ENCODE data around the gene NDUFAB1.
"Not testable (repeated sequence)": the region's sequence is repeated elsewhere in the genome, so short reads cannot be mapped to it uniquely, and the experiment has no call there.

Gene NDUFAB1

GRCh38 chr16:23544436-23544835, 51.7 kb downstream of the NDUFAB1 start:
- H3K36me3 ChIP-seq (ENCODE audit: control insufficient read depth in 1 of 2, insufficient read depth in 2 of 2, low read length in 2 of 2), result peaks cover 12 to 70% of the 10 kb centered on the region in 2 donors

GRCh38 chr16:23540817-23541178, 55.3 kb downstream of the NDUFAB1 start:
- H3K4me1 ChIP-seq (ENCODE audit: control insufficient read depth in 1 of 2, insufficient read depth in 2 of 2, low read length in 2 of 2); H3K9me3 ChIP-seq (ENCODE audit: control insufficient read depth in 1 of 2, low read length in 2 of 2); H3K27ac ChIP-seq (ENCODE audit: low read length); H3K27me3 ChIP-seq (ENCODE audit: low read depth, low read length); H3K4me3 ChIP-seq (ENCODE audit: low read depth in 1 of 2, low read length in 2 of 2): not testable (repeated sequence)
- peaks cover 6 to 52% of the 10 kb centered on the region in 2 donors for H3K36me3 ChIP-seq (ENCODE audit: control insufficient read depth in 1 of 2, insufficient read depth in 2 of 2, low read length in 2 of 2)

More at GRCh38 chr16:23544436-23544835, 51.7 kb downstream of the NDUFAB1 start:
- Histone ChIP-seq H3K27ac (ENCODE audit: low read length) (no peak overlapping the region), H3K4me3 (ENCODE audit: low read depth in 1 of 2, low read length in 2 of 2) (no peak overlapping the region), H3K4me1 (ENCODE audit: control insufficient read depth in 1 of 2, insufficient read depth in 2 of 2, low read length in 2 of 2) (no peaks in the 10 kb centered on the region), H3K27me3 (ENCODE audit: low read depth, low read length) (no peaks in the 10 kb centered on the region), H3K9me3 (ENCODE audit: control insufficient read depth in 1 of 2, low read length in 2 of 2) (no peaks in the 10 kb centered on the region)

GRCh38 chr16:23539984-23540816, 55.9 kb downstream of the NDUFAB1 start:
- H3K36me3 ChIP-seq (ENCODE audit: control insufficient read depth in 1 of 2, insufficient read depth in 2 of 2, low read length in 2 of 2), result peaks cover 6 to 52% of the 10 kb centered on the region in 2 donors
- no peaks in the 10 kb centered on the region for H3K27me3 ChIP-seq (ENCODE audit: low read depth, low read length)
- H3K27ac ChIP-seq (ENCODE audit: low read length), result no peak overlapping the region
- no peaks in the 10 kb centered on the region for H3K9me3 ChIP-seq (ENCODE audit: control insufficient read depth in 1 of 2, low read length in 2 of 2)
- no peak overlapping the region for H3K4me3 ChIP-seq (ENCODE audit: low read depth in 1 of 2, low read length in 2 of 2)
- no peaks in the 10 kb centered on the region for H3K4me1 ChIP-seq (ENCODE audit: control insufficient read depth in 1 of 2, insufficient read depth in 2 of 2, low read length in 2 of 2)

- H3K9me3 ChIP-seq (ENCODE audit: control insufficient read depth in 1 of 2, low read length in 2 of 2), result no peaks in the 10 kb centered on the region
- H3K4me3 ChIP-seq (ENCODE audit: low read depth in 1 of 2, low read length in 2 of 2), result no peak overlapping the region
- H3K27me3 ChIP-seq (ENCODE audit: low read depth, low read length), result no peaks in the 10 kb centered on the region
- peaks cover 15 to 52% of the 10 kb centered on the region in 2 donors for H3K36me3 ChIP-seq (ENCODE audit: control insufficient read depth in 1 of 2, insufficient read depth in 2 of 2, low read length in 2 of 2)
- H3K27ac ChIP-seq (ENCODE audit: low read length), result no peak overlapping the region
- H3K4me1 ChIP-seq (ENCODE audit: control insufficient read depth in 1 of 2, insufficient read depth in 2 of 2, low read length in 2 of 2), result no peaks in the 10 kb centered on the region
Measured at GRCh38 chr16:23538919-23539278, 57.2 kb downstream of the NDUFAB1 start.

GRCh38 chr16:23537390-23537789, 58.7 kb downstream of the NDUFAB1 start:
- no peak overlapping the region for H3K4me3 ChIP-seq (ENCODE audit: low read depth in 1 of 2, low read length in 2 of 2)
- peaks cover 23 to 51% of the 10 kb centered on the region in 2 donors for H3K36me3 ChIP-seq (ENCODE audit: control insufficient read depth in 1 of 2, insufficient read depth in 2 of 2, low read length in 2 of 2)
- no peaks in the 10 kb centered on the region for H3K4me1 ChIP-seq (ENCODE audit: control insufficient read depth in 1 of 2, insufficient read depth in 2 of 2, low read length in 2 of 2)
- no peak overlapping the region for H3K27ac ChIP-seq (ENCODE audit: low read length)
- H3K9me3 ChIP-seq (ENCODE audit: control insufficient read depth in 1 of 2, low read length in 2 of 2), result no peaks in the 10 kb centered on the region
- H3K27me3 ChIP-seq (ENCODE audit: low read depth, low read length), result no peaks in the 10 kb centered on the region

- Histone ChIP-seq H3K27ac (ENCODE audit: low read length) (no peak overlapping the region), H3K4me1 (ENCODE audit: control insufficient read depth in 1 of 2, insufficient read depth in 2 of 2, low read length in 2 of 2) (no peaks in the 10 kb centered on the region), H3K27me3 (ENCODE audit: low read depth, low read length) (no peaks in the 10 kb centered on the region), H3K9me3 (ENCODE audit: control insufficient read depth in 1 of 2, low read length in 2 of 2) (no peaks in the 10 kb centered on the region), H3K4me3 (ENCODE audit: low read depth in 1 of 2, low read length in 2 of 2) (no peak overlapping the region), H3K36me3 (ENCODE audit: control insufficient read depth in 1 of 2, insufficient read depth in 2 of 2, low read length in 2 of 2) (peaks cover 28 to 59% of the 10 kb centered on the region in 2 donors)
Measured at GRCh38 chr16:23535901-23536300, 60.2 kb downstream of the NDUFAB1 start.

GRCh38 chr16:23534868-23535860, 61.0 kb downstream of the NDUFAB1 start:
- Histone ChIP-seq H3K4me1 (ENCODE audit: control insufficient read depth in 1 of 2, insufficient read depth in 2 of 2, low read length in 2 of 2) (no peaks in the 10 kb centered on the region), H3K36me3 (ENCODE audit: control insufficient read depth in 1 of 2, insufficient read depth in 2 of 2, low read length in 2 of 2) (peaks cover 28 to 55% of the 10 kb centered on the region in 2 donors), H3K4me3 (ENCODE audit: low read depth in 1 of 2, low read length in 2 of 2) (no peak overlapping the region), H3K9me3 (ENCODE audit: control insufficient read depth in 1 of 2, low read length in 2 of 2) (no peaks in the 10 kb centered on the region), H3K27me3 (ENCODE audit: low read depth, low read length) (no peaks in the 10 kb centered on the region), H3K27ac (ENCODE audit: low read length) (no peak overlapping the region)

GRCh38 chr16:23532448-23532847, 63.7 kb downstream of the NDUFAB1 start:
- H3K27me3 ChIP-seq (ENCODE audit: low read depth, low read length), result no peaks in the 10 kb centered on the region
- H3K36me3 ChIP-seq (ENCODE audit: control insufficient read depth in 1 of 2, insufficient read depth in 2 of 2, low read length in 2 of 2), result peaks cover 39 to 74% of the 10 kb centered on the region in 2 donors
- H3K4me1 ChIP-seq (ENCODE audit: control insufficient read depth in 1 of 2, insufficient read depth in 2 of 2, low read length in 2 of 2), result peaks cover 0 to 4% of the 10 kb centered on the region in 2 donors
- H3K27ac ChIP-seq (ENCODE audit: low read length), result no peak overlapping the region
- no peaks in the 10 kb centered on the region for H3K9me3 ChIP-seq (ENCODE audit: control insufficient read depth in 1 of 2, low read length in 2 of 2)
- no peak overlapping the region for H3K4me3 ChIP-seq (ENCODE audit: low read depth in 1 of 2, low read length in 2 of 2)
